Measurements from ENCODE around the gene GMPR.
"Not testable (repeated sequence)": the region's sequence is repeated elsewhere in the genome, so short reads cannot be mapped to it uniquely, and the experiment has no call there.

The GMPR gene

GRCh38 chr6:16226117-16227047, 12.0 kb upstream of the GMPR start:
- not testable (repeated sequence) for FAIRE-seq

GRCh38 chr6:16227048-16227562, 11.3 kb upstream of the GMPR start:
- FAIRE-seq = no peak

GRCh38 chr6:16227605-16228004, 10.8 kb upstream of the GMPR start:
- FAIRE-seq = no peak

- FAIRE-seq = no peak
These were observed 10.3 kb upstream of the GMPR start for GRCh38 chr6:16228043-16228442.

- FAIRE-seq = no peak
These were observed 9.4 kb upstream of the GMPR start for GRCh38 chr6:16228709-16229665.

GRCh38 chr6:16229700-16230099, 8.7 kb upstream of the GMPR start:
- no peak for FAIRE-seq

GRCh38 chr6:16230953-16231352, 7.4 kb upstream of the GMPR start:
- FAIRE-seq = no peak

GRCh38 chr6:16232086-16232485, 6.3 kb upstream of the GMPR start:
- FAIRE-seq = no peak

GRCh38 chr6:16236009-16236501, 2.3 kb upstream of the GMPR start:
- no peak for FAIRE-seq

- FAIRE-seq = peak; percentile 72
These were observed 1.7 kb upstream of the GMPR start for GRCh38 chr6:16236631-16237199.

GRCh38 chr6:16237242-16237641, 1.1 kb upstream of the GMPR start:
- no peak for FAIRE-seq

- FAIRE-seq = no peak
These were observed 793 bp downstream of the GMPR start for GRCh38 chr6:16238963-16239797.

GRCh38 chr6:16239798-16240123, 1.4 kb downstream of the GMPR start:
- no peak for FAIRE-seq

GRCh38 chr6:16240589-16241320, 2.4 kb downstream of the GMPR start:
- no peak for FAIRE-seq

GRCh38 chr6:16241321-16241689, 2.9 kb downstream of the GMPR start:
- no peak for FAIRE-seq

GRCh38 chr6:16243055-16243454, 4.7 kb downstream of the GMPR start:
- FAIRE-seq = no peak

- no peak for FAIRE-seq
These were observed 5.3 kb downstream of the GMPR start for GRCh38 chr6:16243664-16244063.

- FAIRE-seq = no peak
These were observed 6.1 kb downstream of the GMPR start for GRCh38 chr6:16244446-16244845.

GRCh38 chr6:16244869-16245451, 6.6 kb downstream of the GMPR start:
- no peak for FAIRE-seq

GRCh38 chr6:16248271-16248853, 10.0 kb downstream of the GMPR start:
- FAIRE-seq = no peak
